IPS-18c (cell line): ENCODE data around the gene PIGU.

ENCODE experiments used
- H3K4me3 ChIP-seq: 2 replicates; pipeline ENCODE4 v1.7.0; 2013; ENCODE audit warnings: low read depth, mild to moderate bottlenecking, low read length, moderate library complexity; ENCODE audit not compliant: insufficient read depth
- H3K9me3 ChIP-seq: one replicate; pipeline ENCODE4 v1.6.1; 2013; ENCODE audit warnings: mild to moderate bottlenecking, low read length, moderate library complexity; ENCODE audit not compliant: control insufficient read depth, insufficient read depth

Gene PIGU

GRCh38 chr20:34607066-34607465 is 69.8 kb downstream of the PIGU start:
- H3K9me3 ChIP-seq: no peaks in the 10 kb centered on the region
- no peak overlapping the region for H3K4me3 ChIP-seq

- H3K4me3 ChIP-seq: no peak overlapping the region
- no peaks in the 10 kb centered on the region for H3K9me3 ChIP-seq
Observed at GRCh38 chr20:34604980-34605788, 71.7 kb downstream of the PIGU start.

- Histone ChIP-seq H3K4me3 (no peak overlapping the region), H3K9me3 (no peaks in the 10 kb centered on the region)
Observed at GRCh38 chr20:34600892-34601653, 75.8 kb downstream of the PIGU start.

- no peak overlapping the region for H3K4me3 ChIP-seq
Observed at GRCh38 chr20:34595377-34596184, 81.3 kb downstream of the PIGU start.

GRCh38 chr20:34586488-34587163 is 90.3 kb downstream of the PIGU start:
- Histone ChIP-seq H3K9me3 (no peaks in the 10 kb centered on the region), H3K4me3 (no peak overlapping the region)

More at GRCh38 chr20:34595377-34596184, 81.3 kb downstream of the PIGU start:
- no peaks in the 10 kb centered on the region for H3K9me3 ChIP-seq

GRCh38 chr20:34585019-34585418 is 91.9 kb downstream of the PIGU start:
- Histone ChIP-seq H3K4me3 (no peak overlapping the region), H3K9me3 (no peaks in the 10 kb centered on the region)

- no peaks in the 10 kb centered on the region for H3K9me3 ChIP-seq
- no peak overlapping the region for H3K4me3 ChIP-seq
Observed at GRCh38 chr20:34583544-34583943, 93.3 kb downstream of the PIGU start.

GRCh38 chr20:34582911-34583310 is 94.0 kb downstream of the PIGU start:
- Histone ChIP-seq H3K9me3 (no peaks in the 10 kb centered on the region), H3K4me3 (no peak overlapping the region)

GRCh38 chr20:34582221-34582620 is 94.7 kb downstream of the PIGU start:
- H3K4me3 ChIP-seq: no peak overlapping the region
- no peaks in the 10 kb centered on the region for H3K9me3 ChIP-seq

GRCh38 chr20:34581341-34582184 is 95.3 kb downstream of the PIGU start:
- Histone ChIP-seq H3K9me3 (no peaks in the 10 kb centered on the region), H3K4me3 (no peak overlapping the region)

GRCh38 chr20:34579979-34580940 is 96.6 kb downstream of the PIGU start:
- peaks cover 4% of the 10 kb centered on the region for H3K9me3 ChIP-seq
- no peak overlapping the region for H3K4me3 ChIP-seq

GRCh38 chr20:34579191-34579978 is 97.5 kb downstream of the PIGU start:
- H3K4me3 ChIP-seq: no peak overlapping the region
- peaks cover 4% of the 10 kb centered on the region for H3K9me3 ChIP-seq

- Histone ChIP-seq H3K9me3 (peaks cover 4% of the 10 kb centered on the region), H3K4me3 (no peak overlapping the region)
Observed at GRCh38 chr20:34578521-34578920, 98.4 kb downstream of the PIGU start.

GRCh38 chr20:34578025-34578424 is 98.9 kb downstream of the PIGU start:
- H3K9me3 ChIP-seq: peaks cover 4% of the 10 kb centered on the region
- H3K4me3 ChIP-seq: no peak overlapping the region

- H3K4me3 ChIP-seq: no peak overlapping the region
- H3K9me3 ChIP-seq: peaks cover 4% of the 10 kb centered on the region
Observed at GRCh38 chr20:34577061-34577460, 99.8 kb downstream of the PIGU start.
